HG03558 (cell line): ENCODE results near the gene WRNIP1.
"Not testable (repeated sequence)": the region's sequence is repeated elsewhere in the genome, so short reads cannot be mapped to it uniquely, and the experiment has no call there.

ENCODE experiments used
- ATAC-seq: cut with Tn5 transposase; IDR thresholded peaks from one replicate; pipeline ENCODE4 v1.9.1; 2021; ENCODE audit warnings: moderate number of reproducible peaks; ENCODE audit not compliant: unreplicated experiment; ENCODE audit errors: extremely low read depth

Gene WRNIP1

DNA sequence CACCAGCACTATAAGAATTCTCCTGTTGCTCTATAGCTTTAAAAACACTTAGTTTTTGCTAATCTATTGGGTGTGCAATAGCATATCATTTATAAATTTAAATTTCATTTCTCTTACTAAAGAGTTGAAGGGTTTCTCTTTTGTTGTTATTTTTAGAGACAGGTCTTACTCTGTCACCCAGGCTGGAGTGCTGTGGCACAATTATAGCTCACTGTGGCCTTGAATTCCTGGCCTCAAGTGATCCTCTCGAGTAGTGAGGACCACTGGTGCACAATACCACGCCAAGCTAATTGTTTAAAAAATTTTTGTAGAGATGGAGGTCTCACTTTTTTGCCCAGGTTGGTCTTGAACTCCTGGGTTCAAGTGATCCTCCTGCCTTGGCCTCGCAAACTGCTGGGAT is 6.2 kb upstream of the WRNIP1 start:
- ATAC-seq: no peak

DNA sequence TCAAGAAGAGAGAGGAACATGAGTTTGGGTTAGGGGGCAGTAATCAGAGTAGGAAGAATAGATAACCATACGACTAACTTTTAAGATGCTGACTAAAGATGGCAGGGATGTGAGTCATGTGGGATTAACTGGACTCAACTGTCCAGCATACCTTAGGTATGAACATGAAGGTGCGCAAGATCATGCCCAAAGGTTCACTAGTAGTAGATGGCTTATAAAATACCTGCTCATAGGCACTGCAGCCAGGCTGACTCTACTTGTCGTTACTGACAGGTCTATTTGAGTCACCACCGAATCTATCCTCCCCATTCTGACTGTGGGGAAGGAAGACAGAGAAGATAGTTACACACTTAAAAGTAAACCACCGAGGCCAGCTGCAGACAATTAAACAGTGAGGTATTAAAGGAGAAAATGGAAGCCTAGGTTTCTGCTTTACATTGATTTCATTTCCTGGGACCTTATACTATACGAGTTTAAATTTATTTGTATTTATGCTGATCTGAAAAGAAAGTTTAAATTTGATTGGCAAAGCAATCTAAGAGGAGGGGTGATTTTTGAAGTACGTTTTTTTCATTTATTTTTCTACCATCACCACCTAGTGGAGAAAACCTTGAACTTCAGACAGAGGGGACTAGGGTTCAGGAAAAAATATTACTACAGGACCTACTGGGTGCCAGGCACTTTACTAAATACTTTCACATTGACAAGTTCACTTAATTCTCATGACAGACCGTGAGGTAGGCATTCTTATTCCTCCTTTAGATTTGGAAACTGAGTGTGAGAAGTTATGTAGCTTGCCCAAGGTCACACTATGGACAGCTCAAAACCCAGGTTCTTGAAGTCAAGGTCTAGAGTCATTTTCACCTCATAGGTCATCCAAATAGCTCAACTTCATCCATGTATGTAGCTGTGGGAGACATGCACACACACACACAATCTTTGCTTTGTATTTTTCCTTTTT is 4.0 kb upstream of the WRNIP1 start:
- ATAC-seq: no peak

DNA sequence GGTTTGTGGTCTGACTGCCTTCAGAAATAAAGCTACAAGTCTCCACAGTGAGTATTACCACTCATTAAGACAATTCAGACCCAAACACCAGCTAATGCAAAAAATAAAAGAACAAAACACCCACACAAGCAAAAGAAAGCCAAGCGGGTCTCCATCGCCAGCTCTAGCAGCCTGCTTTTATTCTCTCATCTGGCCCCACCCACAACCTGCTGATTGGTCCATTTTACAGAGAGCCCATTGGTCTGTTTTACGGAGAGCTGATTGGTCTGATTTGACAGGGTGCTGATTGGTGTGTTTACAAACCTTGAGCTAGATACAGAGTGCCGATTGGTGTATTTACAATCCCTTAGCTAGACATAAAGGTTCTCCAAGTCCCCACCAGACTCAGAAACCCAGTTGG is 2.3 kb upstream of the WRNIP1 start:
- ATAC-seq: not testable (repeated sequence)

DNA sequence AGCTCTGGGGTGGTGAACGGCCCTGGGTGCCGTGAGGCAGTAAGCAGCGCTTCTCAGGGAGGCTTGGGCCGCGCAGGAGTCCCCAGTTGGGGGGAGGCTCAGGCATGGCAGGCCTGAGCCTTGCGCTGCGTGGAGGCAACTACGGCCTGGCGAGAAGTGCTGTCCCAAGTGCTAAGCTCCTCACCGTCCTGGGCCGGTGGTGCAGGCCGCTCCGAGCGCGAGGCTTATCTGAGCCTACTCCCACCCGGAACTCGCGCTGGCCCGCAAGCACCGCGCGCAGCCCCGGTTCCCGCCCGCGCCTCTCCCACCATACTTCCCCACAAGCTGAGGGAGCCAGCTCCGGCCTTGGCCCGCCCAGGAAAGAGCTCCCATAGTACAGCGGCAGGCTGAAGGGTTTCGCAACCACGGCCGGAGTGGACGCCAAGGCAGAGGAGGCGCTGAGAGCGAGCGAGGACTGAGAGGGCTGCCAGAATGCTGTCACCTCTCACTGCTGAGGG is 1.8 kb upstream of the WRNIP1 start:
- no peak for ATAC-seq

DNA sequence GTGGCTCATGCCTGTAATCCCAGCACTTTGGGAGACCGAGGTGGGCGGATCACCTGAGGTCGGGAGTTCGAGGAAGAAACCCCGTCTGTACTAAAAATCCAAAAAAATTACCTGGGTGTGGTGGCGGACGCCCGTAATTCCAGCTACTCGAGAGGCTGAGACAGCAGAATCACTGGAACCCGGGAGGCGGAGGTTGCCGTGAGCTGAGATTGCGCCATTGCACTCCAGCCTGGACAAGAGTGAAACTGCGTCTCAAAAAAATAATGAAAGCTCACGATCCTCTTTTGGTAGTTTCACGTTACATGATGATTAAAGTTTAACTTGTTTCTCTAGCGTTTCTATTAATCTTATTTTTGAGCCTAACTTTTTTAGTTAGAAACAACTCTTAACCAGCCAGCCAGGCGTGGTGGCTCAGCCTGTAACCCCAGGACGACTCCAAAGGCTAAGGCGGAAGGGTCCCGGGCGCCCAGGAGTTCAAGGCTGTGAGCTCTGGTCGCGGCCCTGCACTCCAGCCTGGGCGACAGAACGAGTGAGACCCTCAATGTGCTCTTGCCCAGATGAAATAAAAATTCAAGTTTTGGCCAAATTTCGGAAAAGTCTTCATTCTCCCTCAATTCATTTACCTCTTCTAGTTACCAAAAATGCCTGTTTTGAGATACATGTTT is 1.2 kb upstream of the WRNIP1 start:
- no peak for ATAC-seq

DNA sequence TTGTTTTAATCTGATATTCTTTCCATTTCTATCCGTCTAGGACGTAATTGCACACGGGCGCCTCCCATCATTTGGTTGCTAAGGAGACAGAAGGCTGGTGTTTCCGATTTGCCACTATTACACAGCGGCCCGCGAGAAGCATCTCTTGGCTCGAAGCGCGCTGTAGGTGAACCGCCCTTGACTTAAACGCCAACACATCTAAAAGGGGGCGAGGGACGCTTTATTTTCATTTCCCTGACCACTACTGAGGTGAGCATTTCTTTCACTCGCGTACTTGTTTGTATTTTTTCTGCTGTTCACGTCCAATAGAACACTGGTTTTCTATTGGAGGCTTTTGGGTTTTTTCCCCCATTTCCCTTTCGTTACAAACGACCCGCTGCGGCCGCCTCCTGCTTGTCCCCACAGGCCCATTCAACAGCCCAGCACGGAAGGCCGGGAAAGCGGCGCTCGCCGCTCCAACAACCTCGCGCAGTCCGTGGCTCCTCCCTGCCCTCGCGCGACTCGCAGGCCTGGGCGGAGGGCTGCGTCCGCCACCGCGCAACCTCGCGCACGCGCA is 505 bp upstream of the WRNIP1 start:
- ATAC-seq: peak; percentile 28

DNA sequence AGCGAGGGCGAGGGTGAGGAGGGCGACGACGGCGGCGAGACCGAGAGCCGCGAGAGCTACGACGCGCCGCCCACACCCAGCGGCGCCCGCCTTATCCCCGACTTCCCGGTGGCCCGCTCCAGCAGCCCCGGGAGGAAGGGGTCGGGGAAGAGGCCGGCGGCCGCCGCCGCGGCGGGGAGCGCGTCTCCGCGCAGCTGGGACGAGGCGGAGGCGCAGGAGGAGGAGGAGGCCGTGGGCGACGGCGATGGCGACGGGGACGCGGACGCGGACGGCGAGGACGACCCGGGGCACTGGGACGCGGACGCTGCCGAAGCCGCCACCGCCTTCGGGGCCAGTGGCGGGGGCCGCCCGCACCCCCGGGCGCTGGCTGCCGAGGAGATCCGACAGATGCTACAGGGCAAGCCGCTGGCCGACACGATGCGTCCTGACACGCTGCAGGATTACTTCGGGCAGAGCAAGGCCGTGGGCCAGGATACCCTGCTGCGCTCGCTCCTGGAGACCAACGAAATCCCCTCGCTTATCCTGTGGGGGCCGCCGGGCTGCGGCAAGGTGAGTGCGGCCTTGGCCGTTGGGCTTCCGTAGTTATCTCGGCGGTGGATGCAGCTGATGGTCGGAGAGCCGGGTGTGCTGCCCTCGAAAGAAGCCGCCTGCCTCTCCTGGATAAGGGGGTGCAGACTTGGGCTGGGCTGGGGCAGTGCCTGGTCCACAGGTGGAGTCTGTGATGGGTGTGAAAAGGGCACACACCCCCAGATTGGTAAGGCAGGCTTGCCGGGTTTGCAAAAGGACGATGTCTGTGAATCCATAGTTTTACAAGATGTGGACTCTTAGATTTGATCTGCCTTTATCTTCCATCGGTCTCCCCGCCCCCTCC is 938 bp downstream of the WRNIP1 start:
- ATAC-seq: peak; percentile 7

DNA sequence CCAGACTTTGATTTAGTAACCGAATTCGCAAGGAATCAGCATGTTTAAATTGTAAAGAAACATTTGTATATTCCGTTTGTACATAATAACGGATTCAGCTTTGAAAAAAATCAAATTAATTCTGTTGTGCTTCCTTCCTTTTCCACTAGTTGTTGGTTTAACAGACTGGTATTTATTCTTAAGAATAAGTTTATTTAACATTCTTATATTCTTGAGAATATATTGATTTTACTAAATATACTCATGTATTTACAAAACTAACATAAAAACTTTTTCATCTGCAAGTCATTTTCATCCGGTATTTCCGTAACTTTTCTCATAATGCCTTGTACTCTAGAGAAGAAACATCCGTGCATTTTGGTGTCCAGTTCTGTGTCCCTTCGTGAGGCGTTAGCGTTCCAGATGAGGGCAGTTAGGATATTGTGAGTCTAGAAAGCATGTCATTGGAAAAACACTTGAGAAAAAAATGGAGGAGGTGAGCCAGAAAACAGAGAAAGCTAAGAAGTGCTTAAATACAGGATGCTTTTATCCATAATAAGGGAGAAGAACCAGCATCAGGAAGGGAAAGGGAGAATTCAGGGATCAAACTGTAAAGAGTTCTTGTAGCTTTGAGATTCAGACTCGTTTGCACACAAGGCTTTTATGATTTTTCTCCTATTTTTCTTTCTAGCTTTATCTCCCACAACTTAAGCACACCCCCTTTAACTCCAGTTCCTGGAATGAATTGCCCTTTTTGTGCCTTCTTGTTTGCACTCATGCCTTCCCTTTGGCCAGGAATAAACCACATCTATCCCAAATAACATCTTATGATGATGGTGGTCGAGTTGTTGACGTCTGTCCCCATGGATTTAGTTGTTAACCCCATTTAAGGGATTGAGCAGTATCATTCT is 1.8 kb downstream of the WRNIP1 start:
- no peak for ATAC-seq

DNA sequence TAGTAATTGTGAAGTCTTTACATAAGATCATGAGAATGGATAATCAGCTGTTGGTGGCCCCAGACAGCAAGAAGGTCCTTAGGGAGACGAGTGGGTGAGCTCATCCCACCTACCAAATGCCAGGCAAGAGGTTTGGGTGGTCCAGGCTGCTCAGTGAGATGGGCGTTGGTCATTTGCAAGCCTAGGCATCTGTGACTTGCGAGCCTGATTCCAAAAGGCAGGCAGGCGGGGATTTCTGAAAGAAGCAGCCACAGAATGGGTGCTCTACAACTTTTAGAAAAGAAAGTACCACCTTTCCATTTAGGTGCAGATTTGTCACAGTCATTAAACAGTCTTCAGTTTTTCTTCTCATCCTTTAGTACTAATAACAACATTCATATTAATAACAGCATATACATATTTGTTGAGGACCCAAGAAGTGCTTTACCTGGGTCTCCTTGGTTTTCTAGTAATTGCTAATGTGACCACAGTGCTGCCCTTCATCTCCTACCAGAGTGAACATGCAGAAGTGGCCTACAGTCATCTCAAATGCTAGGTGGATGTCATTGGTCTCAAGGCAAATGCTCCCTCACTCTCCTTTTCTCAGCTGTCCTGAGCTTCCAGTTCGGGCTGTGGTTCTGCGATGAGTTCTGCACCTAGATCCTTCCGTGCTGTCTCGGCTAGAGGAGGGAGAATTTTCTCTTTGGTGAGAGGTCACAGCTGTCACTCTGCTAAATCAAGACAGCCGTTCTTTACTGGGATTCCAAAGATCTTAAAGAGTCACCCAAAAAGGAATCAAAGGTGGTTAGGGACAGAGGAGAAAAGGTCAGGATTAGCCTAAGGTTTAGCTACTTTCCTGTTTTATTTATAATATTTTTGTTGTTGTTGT is 2.7 kb downstream of the WRNIP1 start:
- ATAC-seq: no peak

DNA sequence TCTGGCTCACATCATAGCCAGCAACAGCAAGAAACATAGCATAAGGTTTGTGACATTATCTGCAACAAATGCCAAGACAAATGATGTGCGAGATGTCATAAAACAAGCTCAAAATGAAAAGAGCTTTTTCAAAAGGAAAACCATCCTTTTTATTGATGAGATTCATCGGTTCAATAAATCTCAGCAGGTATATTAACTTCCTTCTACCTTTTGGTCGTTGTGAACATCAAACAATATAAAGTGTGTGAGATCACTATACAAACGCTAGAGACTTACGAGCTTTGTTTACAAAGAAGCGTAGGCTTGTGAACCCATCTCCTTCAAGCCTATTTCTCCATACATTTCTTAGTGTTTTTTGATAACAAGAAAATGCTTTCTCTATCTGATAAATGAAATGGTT is 3.5 kb downstream of the WRNIP1 start:
- ATAC-seq: no peak

DNA sequence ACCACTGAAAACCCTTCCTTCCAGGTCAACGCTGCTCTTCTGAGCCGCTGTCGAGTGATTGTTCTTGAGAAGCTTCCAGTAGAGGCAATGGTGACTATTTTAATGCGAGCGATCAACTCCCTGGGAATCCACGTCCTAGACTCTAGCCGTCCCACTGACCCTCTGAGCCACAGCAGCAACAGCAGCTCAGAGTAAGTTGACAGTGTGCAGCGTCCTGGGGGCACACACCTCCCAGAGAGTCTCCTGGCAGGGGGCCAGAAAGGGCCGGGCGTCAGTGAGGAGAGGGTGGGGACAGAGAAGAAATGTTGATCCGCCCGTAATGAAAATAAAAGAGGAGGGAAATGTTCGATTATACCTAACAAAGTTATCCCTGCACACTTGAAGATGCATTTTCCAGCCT is 5.0 kb downstream of the WRNIP1 start:
- ATAC-seq: no peak

DNA sequence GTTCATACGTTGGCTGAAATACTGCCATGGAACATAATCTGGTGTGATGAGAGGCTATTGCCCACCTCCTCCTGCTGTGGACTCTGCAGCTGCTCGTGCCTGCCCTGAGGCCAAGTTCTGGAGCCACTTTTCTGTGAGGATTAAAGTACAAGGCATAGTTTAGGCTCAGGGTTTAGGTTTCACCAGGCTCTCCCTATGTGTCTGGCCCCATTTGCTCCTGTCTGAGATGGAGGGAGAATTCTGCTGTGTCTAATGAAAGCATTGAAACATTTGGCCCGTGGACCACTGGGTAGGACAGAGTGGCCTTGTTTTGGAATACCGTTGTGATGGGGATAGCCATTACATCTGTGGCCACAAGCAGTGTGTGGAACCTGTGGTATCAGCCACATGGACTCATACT is 5.9 kb downstream of the WRNIP1 start:
- ATAC-seq: no peak

DNA sequence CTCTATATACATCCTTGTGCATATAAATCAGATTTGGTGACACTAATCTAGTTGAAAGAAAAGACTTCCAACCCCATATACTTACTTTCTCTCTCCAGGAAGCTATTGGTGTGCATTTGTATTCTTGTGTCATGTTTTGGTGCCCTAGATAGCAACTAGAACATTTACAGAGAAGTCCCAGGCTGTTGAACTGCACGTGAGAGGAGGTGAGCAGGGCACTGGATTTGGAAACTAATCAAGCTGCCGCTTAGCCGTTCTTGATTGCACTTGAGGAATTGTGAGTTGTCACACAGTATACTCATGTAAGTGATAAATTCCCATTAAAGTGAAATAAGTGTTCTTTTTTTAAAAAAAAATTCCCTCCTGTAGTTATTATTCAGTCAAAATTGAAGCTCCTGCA is 7.6 kb downstream of the WRNIP1 start:
- no peak for ATAC-seq

DNA sequence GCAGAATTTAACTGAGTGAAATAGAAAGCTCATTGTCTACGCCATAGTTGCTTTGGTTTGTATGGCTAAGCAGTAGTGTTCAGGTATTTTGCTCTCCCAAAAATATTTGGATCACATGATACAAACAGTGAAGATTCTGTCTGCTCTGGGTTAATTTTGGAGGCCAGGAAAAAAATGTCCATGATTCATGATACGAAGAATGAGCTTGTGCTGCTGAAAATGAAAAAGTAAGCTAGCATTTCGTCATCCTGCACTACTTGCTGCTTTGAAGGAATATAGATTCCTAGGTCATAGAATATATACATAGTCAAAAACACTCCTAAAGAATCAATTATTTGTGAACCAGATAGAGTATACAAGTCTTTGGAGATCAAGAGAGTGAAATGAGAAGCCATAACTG is 8.3 kb downstream of the WRNIP1 start:
- no peak for ATAC-seq

DNA sequence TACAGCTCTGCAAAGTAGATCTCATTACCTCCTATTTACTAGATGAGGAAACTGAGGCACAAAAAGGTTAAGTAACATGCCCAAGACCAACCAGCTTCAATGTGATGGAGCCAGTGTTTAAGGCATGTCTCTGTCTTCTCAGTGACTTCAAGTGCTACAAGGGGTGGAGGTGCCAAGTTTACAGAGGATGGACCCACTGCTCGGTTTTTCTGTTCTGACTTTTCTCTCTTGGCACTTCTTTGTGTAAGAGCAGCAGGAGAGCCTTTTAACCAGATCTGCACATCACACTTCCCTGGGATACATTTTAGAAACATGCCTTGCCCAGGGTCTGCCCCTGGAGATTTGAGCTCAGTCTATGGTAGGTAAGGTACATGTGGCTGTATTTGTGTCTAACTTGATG is 9.8 kb downstream of the WRNIP1 start:
- ATAC-seq: no peak

DNA sequence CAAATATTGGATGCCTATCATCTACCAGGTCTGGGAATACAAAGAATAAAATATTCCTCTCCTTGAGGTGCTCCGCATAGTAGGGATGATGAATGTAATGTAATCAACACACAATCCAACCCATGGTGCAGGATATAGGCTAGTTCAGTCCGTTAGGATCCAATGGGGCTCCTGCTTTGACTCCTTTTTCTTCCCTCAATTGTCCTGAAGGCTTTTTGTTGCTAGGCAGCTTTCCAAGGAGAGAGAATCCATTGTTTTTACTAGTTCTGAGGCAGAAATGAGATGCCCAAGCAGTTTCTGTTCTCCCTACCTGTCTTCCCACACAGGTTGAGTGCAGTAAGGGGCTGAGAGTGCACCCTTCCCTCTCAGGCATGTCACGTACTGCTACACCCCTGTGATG is 12.1 kb downstream of the WRNIP1 start:
- no peak for ATAC-seq

DNA sequence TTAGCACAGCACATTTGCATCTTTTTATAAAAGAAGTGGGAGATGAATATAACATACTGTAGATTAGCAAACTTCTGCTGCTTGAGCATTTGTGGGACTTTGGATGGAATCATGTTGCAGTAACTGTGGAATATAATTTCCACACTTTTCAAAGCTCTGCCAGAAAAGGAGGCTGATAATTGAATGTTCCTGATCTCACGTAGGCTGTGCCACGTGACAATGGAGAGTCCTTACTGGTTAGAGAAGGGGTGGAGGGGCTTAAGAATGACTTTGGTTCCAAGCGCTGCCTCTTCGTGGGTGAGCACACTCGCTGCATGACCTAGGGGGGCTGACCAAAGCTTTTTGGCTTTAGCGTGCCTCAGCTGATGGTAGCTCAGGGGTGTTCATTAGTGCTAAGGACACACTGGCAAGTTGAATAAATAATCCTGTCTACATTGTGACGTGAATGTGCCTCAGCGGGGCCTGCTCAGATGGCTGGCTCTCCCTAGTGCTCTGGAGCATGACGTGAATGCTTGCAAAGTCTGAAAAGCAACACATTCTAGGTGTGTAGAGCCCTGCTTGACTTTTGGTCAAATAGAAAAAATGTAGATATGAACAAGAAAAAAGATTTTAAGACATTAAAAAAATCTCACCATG is 15.0 kb downstream of the WRNIP1 start:
- ATAC-seq: no peak
